GM19193 (cell line): Measurements from ENCODE around the gene ACHE.

ENCODE experiments used
- POLR2A ChIP-seq: IDR thresholded peaks from 4 replicates; pipeline ENCODE4 v1.6.1; 2011; ENCODE audit not compliant: insufficient read depth, insufficient read length; ENCODE audit errors: extremely low read depth

The ACHE gene

DNA sequence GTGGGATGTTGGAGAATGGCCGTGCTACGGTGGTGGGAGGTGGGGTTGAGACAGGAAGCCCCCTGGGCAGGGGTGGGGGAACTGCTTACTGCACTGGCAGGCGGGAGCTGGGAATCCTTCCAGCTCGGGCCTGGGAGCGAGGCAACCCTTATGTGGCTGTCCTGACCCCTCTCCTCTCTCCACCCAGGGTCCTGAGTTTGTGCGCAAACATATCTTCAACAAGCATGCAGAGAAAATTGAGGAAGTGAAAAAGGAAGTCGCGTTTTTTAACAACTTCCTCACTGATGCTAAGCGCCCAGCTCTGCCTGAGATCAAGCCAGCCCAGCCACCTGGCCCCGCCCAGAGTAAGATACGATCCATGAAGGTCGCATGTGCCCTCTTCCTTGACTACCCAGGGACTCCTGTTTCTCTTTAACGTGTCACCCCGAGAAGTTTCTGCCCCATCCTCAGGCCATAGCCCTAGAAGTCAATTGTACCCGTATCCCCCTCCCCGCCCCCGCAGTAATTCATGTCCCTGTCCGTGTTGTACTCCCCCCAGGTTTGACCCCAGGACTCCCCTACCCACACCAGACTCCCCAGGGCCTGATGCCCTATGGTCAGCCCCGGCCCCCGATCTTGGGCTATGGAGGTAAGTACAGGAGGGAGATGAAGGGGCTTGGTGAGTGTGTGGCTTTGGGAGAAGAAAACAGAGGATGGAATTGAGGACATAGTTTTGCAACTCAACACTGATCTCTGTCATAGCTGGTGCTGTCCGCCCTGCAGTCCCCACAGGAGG, 8.0 kb downstream of the ACHE start:
- TF ChIP-seq POLR2A = peak; percentile 59

GRCh38 chr7:100886936-100887515, 8.7 kb downstream of the ACHE start:
- no peak for TF ChIP-seq POLR2A

DNA sequence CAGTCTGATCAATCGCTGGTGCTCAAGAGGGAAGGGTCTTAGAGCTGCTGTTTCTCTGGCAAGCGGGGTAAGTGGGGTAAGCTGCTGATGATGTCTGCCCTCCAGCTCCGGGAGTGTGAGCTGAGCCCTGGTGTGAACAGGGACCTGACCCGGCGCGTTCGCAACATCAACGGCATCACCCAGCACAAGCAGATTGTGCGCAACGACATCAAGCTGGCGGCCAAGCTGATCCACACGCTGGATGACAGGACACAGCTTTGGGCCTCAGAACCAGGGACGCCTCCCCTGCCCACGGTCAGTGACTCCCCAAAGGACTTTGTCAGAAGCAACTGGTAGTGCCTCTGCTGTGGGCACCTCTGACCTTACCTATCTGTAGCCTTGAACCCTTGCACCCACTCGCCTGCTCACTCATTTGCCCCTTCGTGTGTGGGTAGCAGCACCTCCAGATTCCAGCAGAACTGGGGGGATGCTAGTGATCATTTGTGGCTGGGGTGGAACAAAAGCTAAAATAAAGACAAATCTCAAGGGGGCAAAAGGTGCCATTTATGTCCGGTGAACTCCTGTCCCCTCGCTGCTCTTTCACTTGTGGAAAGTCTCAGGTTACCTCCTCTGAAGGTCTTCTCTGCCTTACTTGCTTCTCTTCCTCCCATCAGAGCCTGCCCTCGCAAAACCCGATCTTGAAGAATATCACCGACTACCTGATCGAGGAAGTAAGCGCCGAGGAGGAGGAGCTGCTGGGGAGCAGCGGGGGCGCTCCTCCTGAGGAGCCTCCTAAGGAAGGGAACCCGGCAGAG, 9.3 kb downstream of the ACHE start:
- no peak for TF ChIP-seq POLR2A

GRCh38 chr7:100885440-100886141, 10.1 kb downstream of the ACHE start:
- TF ChIP-seq POLR2A = no peak

DNA sequence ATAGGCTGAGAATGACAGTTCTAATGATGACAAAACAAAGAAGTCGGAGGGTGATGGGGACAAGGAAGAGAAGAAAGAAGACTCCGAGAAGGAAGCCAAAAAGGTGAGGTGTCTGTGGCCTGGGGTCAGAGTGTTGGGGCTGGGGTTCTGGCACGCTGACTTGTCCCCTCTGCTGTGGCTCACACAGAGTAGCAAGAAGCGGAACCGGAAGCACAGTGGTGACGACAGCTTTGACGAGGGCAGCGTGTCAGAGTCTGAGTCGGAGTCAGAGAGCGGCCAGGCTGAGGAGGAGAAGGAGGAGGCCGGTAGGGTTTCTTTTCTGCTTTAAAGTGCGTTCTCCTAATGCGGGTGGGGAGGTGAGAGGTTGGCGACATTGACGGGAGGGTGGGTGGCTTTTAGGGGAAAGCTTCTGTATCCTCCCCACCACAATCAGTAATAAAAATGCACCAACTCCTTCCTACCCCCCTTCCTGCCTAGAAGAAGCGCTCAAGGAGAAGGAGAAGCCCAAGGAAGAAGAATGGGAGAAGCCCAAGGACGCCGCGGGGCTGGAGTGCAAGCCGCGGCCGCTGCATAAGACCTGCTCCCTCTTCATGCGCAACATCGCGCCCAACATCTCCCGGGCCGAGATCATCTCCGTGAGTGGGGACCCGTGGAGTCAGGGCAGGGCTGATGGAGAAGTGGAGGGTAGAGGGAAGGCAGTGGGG, 10.8 kb downstream of the ACHE start:
- TF ChIP-seq POLR2A = no peak

- TF ChIP-seq POLR2A = no peak
Measured at GRCh38 chr7:100882785-100883526, 12.7 kb downstream of the ACHE start.

GRCh38 chr7:100882201-100882600, 13.5 kb downstream of the ACHE start:
- no peak for TF ChIP-seq POLR2A

- no peak for TF ChIP-seq POLR2A
Measured at GRCh38 chr7:100881136-100881535, 14.6 kb downstream of the ACHE start.

GRCh38 chr7:100880645-100881044, 15.0 kb downstream of the ACHE start:
- TF ChIP-seq POLR2A = no peak

DNA sequence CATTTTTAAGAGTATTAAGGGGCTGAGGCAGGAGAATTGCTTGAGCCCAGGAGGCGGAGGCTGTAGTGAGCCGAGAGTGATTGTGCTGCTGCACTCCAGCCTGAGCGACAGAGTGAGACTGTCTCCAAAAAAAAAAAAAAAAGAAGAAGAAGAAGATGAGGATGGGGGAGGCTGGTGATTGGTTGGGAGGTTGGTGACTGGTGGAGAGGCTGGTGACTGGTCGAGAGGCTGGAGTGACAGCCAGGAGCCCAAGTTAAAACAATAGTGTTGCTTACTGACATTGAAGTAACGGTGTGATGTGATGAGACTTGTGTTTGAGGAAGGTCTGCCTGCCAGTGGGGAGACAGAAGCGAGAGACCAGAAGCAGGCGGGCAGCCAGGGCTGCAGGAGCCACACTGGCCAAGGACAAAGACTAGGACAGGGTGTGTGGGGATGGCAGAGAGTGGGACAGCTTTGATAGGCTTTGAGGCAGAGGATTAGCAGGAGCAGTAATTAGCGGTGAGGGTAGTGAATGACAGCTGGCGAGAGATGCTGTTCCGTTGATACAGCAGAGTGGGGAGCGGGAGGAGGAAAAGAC, 15.9 kb downstream of the ACHE start:
- TF ChIP-seq POLR2A = no peak

DNA sequence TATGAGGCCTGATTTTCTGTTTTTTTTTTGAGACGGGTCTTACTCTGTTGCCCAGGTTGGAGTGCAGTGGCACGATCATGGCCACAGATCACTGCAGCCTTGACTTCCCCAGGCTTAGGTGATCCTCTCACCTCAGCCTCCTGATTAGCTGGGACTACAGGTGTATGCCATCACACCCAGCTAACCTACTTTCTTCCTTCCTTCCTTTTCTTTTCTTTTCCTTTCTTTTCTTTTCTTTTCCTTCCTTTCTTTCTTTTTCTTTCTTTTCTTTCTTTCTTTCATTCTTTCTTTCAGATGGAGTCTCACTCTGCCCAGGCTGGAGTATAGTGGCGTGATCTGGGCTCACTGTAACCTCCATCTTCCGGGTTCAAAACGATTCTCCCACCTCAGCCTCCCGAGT, 17.0 kb downstream of the ACHE start:
- no peak for TF ChIP-seq POLR2A

- no peak for TF ChIP-seq POLR2A
Measured at GRCh38 chr7:100878013-100878412, 17.7 kb downstream of the ACHE start.

- TF ChIP-seq POLR2A = no peak
Measured at GRCh38 chr7:100875356-100875751, 20.3 kb downstream of the ACHE start.

DNA sequence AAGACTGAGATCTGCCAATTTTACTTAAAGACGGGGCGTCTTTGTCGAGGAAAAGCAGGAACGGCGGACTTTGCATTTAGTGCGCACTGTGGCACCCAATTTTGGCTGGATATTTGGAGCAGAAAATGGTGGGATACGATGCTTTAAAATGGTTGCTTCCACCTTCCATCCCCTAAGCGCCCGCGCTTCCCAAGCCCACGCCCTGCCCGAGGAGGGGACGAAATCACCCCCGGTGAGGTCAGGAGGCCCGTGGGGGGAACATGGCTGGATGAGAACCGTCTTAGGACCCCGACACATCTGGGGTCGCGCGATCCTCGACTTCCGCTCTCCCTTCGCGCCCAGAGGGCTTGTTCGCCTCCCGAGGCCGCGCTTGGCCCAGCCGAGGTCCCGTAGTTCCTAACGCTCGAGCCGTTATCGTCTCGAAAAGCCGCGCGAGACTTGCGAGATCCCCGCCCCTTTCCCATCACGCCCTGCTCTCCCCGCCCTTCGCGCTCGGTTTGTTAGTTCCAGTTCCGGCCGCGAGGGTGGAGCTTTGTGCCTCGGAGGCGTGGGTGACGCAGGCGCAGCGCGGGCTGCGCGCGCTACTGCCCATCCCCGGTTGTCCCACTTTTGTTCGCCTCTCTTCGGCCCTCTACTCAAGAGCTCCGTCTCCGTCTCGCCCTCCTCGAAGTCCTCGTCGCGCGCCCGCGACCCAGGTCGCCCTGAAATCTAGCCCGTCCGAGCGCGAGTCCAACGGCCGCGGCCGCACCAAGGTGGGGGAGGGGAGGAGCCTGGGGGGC, 20.9 kb downstream of the ACHE start, which contains the start of gene SRRT:
SRRT (plus strand) TSS at position 527 of the 779 bp plus-strand sequence. CDS start 488 bp downstream, outside the sequence.
- TF ChIP-seq POLR2A = peak; percentile 97

- TF ChIP-seq POLR2A = no peak
Measured at GRCh38 chr7:100874300-100874576, 21.4 kb downstream of the ACHE start.
